GM19025 (cell line): ENCODE results near the gene SETDB2.
A peak's percentile ranks its signal among the peaks of the same experiment; 100 is the strongest.

ENCODE experiments used
- ATAC-seq: cut with Tn5 transposase; IDR thresholded peaks from one replicate; pipeline ENCODE4 v1.9.1; 2021; ENCODE audit warnings: mild to moderate bottlenecking, low read depth, moderate library complexity; ENCODE audit not compliant: unreplicated experiment

The SETDB2 gene

DNA sequence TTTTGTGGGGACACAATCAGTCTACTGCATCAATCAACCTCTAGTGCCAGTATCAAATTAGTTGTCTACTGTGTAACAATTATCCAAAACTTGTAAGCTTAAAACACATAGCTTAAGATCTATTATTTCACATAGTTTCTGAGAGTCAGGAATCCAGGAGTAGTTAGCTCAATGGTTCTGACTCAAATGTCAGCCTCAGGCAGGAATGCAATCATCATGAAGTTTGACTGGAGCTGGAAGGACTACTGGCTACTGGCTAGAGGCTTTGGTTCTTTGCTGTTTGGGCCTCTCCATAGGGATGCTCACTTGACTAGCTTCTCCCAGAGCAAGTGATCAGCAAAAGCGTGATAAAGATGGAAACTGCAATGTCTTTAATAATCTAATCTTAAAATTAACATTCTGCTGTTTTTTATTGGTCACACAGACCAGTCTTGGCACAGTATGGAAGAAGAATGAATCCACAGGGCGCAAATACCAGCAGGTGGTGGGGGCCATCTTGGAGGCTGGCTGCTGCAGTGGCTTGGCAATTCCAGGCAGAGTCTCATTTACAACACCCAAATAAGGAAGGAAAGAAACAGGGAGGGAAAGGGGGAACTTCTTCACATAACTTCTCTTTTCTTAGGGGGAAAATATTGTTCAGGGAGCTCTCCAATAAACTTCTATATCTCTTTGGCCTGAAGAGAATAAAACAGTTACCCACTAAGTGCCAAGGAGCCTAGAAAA is 15.9 kb upstream of the SETDB2 start:
- no peak for ATAC-seq

DNA sequence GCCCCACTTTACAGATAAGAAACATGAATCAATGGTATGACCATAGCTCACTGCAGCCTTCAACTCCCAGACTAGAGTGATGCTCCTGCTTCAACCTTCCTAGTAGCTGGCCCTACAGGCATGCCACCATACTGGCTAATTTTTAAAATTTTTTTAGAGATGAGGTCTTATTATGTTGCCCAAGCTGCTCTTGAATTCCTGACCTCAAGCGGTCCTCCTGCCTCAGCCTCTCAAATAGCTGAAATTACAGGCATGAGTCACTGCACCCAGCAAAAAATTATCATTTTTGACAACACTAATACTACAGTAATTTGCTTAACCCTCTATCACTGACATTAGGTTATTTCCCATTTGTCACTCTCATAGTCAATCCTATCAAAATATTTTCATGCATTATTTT is 15.0 kb upstream of the SETDB2 start:
- ATAC-seq: no peak

DNA sequence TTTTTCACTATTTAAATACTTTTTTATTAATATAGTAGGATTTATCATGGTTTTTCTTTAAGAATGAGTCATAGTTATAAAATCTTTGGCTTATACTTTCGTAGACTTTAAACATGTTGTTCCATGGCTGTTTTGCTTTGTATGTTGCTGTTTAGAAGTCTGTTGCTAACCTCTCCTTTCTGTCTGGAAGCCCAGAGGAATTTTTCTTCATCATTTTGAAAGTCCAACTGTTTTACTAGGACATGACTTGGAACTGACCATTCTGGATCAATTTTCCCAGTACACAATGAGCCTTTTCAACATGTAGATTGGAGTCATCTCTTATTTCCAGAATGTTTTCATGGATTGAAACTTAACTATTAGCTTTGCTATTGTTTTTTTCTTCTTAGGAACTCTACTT is 8.1 kb upstream of the SETDB2 start:
- no peak for ATAC-seq

DNA sequence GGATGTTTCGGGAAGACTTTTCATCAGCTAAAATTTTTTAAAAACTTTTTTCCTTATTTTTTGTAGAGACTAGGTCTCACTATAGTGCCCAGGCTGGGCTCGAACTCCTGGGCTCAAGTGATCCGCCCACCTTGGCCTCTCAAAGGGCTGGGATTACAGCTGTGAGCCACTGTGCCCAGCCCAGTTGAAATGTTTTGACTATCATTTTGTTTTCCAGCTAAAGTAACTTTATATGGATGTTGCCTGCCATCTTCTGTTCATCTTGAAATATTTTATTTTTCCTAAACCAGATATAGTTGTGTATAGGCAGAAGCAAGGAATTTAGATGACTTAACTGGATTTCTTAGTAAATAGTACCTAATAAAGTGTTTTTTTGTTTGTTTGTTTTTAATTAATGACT is 7.2 kb upstream of the SETDB2 start:
- ATAC-seq: no peak

DNA sequence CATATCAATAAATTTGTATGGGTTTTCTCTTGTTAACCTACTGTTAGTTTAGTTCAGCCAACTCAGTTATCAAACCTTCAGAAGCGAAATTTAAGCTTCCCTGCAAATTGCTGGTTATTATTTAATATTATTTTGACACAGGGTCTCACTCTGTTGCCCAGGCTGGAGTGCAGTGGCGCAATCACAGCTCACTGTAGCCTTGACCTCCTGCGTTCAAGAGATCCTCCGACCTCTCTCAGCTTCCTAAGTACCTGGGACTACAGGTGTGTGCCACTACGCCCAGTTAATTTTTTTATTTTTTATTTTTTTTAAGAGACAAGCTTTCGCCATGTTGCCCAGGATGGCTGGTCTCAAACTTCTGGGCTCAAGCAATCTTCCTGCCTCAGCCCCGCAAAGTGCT is 6.4 kb upstream of the SETDB2 start:
- no peak for ATAC-seq

DNA sequence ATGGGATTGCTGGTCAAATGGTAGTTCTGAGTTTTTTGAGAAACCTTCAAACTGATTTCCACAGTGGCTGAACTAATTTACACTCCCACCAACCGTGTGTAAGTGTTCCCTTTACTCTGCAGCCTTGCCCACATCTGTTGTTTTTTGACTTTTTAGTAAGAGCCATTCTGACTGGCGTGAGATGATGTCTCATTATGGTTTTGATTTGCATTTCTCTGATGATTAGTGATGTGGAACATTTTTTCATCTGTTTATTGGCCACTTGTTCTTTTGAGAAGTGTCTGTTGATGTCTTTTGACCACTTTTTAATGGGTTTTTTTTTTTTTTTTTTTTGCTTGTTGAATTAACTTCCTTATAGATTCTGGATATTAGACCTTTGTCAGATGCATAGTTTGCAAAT is 4.5 kb upstream of the SETDB2 start:
- no peak for ATAC-seq

DNA sequence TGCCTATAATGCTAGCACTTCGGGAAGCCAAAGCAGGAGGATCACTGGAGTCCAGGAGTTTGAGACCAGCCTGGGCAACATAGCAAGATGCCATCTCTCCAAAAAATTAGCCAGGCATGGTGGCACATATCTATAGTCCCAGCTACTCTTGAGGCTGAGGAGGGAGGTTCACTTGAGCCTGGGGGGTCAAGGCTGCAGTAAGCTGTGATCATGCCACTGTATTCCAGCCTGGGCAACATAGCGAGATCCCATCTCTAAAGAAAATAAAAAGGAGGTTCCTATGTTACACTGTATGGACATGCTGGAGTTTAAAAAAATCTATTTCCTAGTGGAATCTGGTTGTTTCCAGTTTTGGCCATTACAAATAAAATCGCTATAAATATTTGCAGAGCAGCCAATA is 2.8 kb upstream of the SETDB2 start:
- ATAC-seq: no peak

DNA sequence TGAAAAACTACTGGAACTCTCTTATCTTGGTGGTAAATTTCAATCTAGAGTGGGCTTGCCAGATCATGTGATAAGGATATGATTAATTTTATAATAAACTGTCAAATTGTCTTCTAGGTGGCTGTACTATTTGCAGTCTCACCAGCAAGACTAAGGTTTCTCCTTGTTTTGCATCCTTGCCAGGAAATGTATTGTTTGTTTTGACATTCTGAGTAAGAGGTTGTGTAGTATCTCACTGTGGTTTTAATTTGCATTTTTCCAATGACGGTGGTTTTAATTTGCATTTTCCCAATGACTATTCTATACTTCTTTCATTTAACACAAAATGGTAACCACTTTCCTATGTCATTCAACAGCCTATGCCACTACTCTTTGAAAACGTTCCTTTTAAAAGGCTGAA is 2.2 kb upstream of the SETDB2 start:
- ATAC-seq: no peak

DNA sequence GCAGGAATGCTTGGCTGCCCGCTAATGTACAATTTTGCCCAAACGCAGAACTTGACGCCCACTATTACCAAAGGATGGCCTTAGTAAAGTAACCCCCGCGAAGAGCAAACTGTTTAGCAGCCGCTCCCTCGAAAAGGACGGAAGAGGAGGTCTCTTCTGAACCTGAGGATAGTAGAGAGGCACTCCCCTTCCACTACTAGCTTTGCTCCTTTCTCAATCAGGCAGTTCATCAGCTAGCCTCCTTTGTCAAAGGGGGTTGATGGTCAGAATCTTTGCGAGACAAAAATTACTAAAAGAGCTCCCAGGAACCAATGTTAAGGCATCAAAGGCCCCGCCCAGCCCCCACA is 744 bp upstream of the SETDB2 start:
- no peak for ATAC-seq

DNA sequence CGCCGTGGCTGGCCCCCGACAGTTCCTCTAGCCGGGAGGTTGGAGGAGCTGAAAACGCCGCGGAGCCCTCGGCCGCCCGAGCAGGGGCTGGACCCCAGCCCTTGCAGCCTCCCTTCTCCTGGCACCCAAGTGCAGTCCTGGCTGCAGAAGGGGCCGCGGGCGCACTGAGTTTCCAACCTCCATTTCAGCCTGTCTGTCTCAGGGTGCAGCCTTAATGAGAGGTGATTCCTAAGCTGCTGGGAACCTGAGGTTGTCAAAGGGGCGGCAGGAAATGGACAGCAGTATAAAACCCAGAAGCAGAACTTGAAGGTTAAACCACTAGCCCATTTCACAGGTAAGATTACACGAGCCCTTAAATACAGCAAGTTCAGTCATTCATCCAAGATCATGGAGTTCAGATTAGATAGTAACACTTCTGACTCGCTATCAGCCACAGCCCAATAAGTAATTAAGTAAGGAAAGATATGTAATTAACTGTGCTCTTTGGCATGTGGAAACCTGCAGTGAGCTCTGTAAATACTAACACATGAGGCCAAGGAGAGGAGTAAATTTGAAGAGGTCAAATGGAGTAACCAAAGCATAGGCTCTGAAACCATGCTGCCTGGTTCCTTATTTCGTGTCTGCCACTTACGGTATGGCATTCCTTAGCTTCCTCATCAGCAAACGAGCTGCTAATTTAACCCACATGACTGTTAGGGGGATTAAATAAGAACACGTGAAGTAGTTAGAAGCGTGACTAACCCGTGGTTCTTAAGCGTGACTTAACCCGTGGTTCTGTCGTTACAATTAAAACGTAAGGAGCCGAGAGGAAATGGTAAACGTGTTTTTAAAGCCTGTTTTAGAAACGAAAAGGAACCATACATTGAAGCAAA is 686 bp downstream of the SETDB2 start:
- no peak for ATAC-seq

DNA sequence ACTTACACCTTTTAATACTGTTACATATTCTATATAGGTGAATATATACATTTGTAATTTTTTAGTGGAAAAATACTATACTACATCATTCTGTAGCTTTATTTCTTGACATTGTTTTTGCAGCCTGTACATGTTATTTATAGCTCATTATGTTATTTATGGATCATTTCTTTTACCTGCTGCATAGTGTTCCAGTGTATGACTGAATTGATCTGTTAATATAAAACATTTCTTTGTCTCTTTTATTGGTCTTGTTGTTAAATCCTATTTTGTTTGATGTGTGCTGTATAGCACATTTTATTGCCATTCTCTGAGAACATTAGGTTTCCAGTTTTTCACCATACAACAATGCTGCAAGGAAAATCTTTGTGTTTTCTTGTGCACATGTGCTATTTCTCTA is 2.4 kb downstream of the SETDB2 start:
- no peak for ATAC-seq

DNA sequence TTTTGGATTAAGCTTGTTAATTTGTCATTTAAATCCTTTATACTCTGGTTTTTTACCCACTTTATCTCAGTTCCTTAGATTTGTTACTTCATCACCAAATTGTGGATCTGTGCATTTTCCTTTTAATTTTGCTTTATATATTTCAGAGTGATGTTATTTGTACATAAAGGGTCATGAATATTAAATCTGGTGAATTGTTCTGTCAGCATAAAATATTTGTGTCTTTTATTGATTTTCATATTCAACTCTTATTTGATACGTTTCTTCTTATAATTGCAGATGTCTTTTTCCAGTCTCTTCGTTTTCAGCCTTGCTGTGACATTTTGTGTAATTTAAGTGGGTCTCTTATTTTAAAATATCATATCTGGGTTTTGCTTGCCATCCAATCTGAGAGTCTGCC is 4.7 kb downstream of the SETDB2 start:
- no peak for ATAC-seq

DNA sequence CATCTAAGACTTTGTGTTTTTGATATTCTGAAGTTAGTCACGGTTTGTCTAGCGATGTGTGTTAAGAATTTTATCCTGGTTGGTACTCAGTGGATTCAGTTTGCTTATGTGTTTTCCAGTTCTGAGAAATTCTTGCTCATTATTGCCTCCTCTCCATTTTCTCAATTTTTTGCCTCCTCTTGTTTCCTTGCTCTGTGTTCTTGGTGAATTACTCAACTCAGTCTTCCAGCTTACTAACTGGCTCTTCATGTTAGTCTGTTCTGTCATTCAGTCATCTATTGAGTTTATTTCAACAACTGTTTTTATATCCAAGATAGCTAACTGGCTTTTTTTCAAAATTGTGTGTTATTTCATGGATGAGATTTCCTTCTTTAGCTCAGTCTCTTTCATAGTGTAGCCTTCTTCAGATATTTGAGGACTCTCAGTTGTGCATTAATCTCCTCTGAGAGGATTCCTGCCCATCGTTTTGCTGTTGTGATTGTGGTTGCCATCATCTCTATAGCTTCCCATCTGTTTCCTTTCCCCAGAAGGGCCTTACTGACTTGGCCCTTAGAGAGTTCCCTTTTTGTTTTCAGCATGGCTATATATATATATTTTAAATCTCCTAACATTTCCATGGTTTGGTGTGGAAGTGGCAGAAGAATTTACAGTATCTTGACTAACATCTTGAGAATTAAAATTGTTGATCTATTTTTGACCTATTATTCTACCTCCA is 6.2 kb downstream of the SETDB2 start:
- no peak for ATAC-seq

DNA sequence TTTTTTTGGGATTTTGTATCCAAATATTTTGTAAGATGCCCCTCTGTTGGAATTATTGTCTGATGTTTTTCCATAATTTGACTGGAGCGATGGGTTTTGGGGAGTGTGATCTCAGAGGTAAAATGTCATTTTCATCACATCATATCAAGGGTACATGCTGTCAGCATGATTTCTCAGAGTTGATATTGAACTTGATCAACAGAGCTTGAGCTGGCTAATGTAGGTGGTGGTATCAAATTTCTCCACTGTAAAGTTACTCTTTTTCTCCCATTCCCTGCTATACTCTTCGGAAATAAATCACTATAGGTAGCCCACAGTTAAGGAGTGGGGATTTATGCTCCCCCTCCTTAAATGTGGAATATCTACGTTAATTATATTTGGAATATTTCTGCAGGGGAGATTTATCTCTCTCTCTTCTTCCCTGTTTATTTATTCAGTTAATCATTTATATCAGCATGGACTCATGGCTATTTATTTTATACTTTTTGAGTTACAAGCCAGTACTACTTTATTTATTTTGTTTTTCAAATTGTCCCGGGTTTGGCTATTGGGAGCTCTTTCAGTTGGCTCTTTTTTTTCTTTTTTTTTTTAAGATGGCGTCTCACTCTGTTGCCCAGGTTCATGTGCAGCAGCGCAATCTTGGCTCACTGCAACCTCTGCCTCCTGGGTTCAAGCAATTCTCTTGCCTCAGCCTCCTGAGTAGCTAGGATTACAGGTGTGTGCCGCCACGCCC is 8.8 kb downstream of the SETDB2 start:
- no peak for ATAC-seq

DNA sequence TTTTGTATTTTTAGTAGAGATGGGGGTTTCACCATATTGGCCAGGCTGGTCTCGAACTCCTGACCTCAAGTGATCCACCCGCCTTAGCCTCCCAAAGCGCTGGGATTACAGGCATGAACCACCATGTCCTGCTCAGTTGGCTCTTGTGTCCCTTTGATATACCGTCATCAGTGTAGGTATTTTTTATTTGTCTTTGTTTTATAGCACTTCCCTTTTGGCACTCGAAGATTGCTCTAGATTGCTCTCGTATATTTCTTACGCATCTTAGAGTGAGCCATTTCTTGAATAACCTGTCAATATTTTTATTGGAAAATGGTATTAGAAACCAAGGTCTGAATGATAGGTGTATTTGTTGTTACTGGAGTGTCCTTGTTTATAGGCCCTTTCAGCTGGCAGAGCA is 9.4 kb downstream of the SETDB2 start:
- no peak for ATAC-seq

DNA sequence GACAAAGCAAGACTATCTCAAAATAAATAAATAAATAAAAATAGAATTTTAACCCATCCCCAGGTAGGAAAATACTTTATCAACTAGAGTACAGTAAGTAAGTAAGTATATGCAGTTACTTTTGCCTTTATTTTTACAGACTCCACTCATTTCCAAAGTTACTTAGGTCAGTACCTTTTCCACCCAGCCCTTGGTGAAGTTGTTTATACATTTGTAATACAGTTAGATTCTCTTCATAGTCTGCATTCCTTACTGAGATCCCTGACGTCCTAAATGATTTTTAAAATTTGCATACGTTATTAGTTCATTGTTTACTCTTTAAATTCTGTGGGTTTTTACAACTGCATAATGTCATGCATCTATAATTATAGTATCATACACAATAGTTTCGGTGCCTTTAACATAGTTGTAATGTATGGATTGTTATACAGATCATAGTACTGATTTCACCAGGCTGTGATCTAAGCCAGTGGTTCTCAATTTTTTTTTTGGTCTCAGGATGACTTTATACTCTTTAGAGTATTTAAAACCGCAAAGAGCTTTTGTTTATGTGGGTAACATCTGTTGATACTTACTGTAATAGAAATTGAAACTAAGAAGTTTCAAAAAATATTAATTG is 10.4 kb downstream of the SETDB2 start:
- ATAC-seq: peak; percentile 75

DNA sequence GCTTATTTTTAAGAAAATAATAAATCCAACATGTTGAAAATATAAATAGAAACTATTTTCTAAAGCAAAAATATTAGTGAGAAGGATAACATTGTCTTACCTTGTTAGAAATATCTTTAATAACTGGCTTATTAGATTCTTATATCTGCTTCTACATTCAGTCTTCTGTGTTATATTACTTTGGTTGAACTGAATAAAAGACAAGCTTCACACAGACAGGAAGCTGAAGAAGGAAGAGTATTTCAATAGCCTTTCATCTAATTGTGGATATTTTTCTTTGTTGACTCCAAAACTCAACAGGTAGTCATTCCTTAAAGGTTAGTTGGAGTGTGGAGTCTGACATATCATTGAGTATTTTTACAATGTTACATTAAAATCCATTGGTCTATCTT is 10.9 kb downstream of the SETDB2 start:
- ATAC-seq: no peak

DNA sequence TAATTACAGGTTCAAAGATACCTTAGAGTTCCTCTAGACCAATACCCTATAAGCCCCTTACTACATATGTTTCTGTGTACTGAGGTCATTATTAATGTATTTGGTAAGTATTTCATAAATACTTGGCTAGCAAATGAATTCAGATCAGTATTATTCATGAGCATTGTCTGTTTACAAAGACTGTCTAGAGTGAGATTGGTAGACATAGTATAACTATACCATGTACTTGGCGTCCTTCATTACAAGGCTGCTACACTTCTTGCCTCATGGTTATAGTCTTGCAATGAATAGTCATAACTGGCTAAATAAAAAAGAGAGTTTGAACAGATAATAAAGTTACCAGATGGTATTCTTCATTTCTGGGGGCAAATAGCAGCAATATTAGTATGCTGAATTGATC is 12.1 kb downstream of the SETDB2 start:
- ATAC-seq: no peak

DNA sequence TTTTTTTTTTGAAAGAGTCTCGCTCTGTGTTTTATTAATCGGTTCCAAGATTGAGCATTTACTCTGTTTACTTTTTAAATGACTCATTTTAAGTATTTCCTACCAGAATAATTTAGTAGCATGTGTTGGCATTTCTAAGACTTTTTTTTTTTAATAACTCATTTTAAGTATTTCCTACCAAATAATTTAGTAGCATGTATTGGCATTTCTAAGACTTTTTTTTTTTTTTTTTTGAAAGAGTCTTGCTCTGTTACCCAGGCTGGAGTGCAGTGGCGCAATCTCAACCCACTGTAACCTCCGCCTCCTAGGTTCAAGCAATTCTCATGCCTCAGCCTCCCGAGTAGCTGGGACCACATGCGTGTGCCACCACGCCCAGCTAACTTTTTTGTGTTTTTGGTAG is 13.1 kb downstream of the SETDB2 start:
- no peak for ATAC-seq

DNA sequence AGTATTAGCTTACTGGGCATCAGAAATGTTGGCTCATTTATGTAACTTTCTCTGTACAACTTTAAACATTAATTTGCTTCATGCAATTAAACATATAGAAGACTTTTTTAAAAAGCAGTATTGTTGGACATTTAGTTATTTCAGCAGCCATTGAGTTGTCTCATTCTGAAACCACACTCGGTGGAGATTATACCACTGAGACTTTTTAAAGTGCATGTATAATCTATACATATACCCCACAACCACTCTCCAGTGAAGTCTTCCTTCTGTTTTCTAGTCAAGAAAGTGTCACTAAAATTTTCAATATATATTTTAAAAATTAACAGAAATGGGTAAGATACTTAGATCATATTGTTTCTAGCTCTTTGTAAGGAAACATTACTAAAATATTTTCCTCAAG is 15.5 kb downstream of the SETDB2 start:
- ATAC-seq: no peak

DNA sequence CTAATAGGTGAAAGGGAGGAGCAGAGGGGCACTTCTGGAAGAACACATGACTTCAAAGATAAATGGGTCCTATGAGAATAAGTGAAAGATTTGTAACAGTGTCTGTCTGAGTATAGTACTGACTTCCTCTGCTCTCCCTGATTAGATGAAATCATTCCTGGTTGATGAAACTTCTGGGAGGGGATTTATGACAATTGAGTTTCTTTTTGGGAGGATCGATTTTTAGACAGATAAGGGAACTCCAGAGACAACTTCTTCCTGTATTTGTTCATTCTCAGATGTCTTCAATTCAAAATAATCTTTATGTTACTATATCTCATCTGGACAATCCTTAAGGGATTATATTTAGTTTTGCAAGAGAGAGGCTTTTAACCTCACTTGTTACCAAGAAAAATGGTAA is 20.0 kb downstream of the SETDB2 start:
- ATAC-seq: no peak
